Spleen (tissue), 7 donors: ENCODE results near the gene MZT1.

Experiments
- POLR2AphosphoS5 ChIP-seq, 3 donors: sonication (generic); formaldehyde crosslinking; IDR thresholded peaks; one replicate each; pipeline ENCODE4 v1.5.1; 2017; ENCODE audit warnings: antibody characterized with exemption in 3 of 3
- TF ChIP-seq, protein P1 (sequence below), 11 experiments: fragments of 200-600 bp in 7 of 11; fragments of 450-650 bp in 4 of 11; sonication (generic) in 4 of 11; IDR thresholded peaks in 8 of 11; conservative IDR thresholded peaks in 3 of 11; 1 replicate in 7 of 11; 2 replicates in 4 of 11; pipeline versions ENCODE4 v1.4.0 to v1.8.0; 2016 to 2021; ENCODE audit warnings: antibody characterized with exemption in 11 of 11, inconsistent platforms in 4 of 11, mild to moderate bottlenecking in 1 of 11
- donor health status: DM: no; HTN: no; CAD: no; lungs with moderate emphysema.
- donor health status: DM: no; HTN: no; CAD: no.
- donor health status: DM: no; HTN: no; CAD: no.

DNA sequence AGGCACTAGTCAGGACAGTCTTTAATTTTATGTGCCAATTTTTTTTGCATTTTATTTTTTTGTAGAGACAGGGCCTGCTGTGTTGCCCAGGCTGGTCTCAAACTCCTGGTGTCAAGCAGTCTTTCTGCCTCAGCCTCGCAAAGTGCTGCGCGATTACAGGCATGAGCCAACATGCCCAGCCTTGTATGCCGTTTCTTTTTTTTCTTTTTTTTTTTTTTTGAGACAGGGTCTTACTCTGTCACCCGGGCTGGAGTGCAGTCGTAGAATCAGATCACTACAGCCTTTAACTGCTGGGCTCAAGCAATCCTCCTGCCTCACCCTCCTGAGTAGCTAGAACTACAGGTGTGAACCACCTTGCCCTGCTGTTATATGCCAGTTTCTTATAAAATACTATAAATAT, 26.7 kb upstream of the MZT1 start:
- TF ChIP-seq, protein P1, sequence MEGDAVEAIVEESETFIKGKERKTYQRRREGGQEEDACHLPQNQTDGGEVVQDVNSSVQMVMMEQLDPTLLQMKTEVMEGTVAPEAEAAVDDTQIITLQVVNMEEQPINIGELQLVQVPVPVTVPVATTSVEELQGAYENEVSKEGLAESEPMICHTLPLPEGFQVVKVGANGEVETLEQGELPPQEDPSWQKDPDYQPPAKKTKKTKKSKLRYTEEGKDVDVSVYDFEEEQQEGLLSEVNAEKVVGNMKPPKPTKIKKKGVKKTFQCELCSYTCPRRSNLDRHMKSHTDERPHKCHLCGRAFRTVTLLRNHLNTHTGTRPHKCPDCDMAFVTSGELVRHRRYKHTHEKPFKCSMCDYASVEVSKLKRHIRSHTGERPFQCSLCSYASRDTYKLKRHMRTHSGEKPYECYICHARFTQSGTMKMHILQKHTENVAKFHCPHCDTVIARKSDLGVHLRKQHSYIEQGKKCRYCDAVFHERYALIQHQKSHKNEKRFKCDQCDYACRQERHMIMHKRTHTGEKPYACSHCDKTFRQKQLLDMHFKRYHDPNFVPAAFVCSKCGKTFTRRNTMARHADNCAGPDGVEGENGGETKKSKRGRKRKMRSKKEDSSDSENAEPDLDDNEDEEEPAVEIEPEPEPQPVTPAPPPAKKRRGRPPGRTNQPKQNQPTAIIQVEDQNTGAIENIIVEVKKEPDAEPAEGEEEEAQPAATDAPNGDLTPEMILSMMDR (IDR thresholded peaks at IDR 0.05 in 8 of 11, conservative IDR thresholded peaks at IDR 0.05 in 3 of 11) = no peak
- no peak for TF ChIP-seq POLR2AphosphoS5 (IDR thresholded peaks at IDR 0.05)
